ENCODE results near the gene C16orf96.

DNA sequence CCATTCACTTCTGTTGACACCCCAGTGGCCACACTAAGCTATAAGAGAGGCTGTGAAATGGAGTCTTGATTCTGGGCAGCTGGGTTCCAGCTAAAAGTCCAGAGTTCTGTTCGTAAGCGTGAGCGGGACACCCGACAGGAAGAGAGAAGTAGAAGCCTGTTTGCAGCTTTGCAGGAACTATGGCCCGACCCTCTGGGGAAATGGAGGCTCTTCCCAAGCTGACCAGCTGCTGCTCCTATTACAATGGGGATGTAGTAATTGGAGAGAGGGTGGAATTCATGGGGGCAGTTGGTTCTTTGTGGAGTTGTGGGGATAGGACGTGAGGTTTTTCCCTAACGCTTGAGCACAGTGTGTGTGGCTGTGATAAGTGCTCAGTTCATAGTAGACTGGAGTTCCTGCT is 30.2 kb downstream of the C16orf96 start:
- no peak for TF ChIP-seq YY1 (IDR thresholded peaks at IDR 0.05; ENCODE audit: low read depth)
- TF ChIP-seq TAF1 (IDR thresholded peaks at IDR 0.05; ENCODE audit: low read depth) = no peak
- TF ChIP-seq RAD21 (IDR thresholded peaks at IDR 0.05; ENCODE audit: low read depth) = no peak
- no peak for TF ChIP-seq CEBPB (IDR thresholded peaks at IDR 0.05)
- TF ChIP-seq FOXM1 (IDR thresholded peaks at IDR 0.05; ENCODE audit: borderline replicate concordance, low read depth) = no peak
- no peak for TF ChIP-seq TCF12 (IDR thresholded peaks at IDR 0.05; ENCODE audit: low read depth)
- TF ChIP-seq MAX (IDR thresholded peaks at IDR 0.05) = no peak
- no peak for TF ChIP-seq EP300 (IDR thresholded peaks at IDR 0.05; ENCODE audit: borderline replicate concordance)
- TF ChIP-seq CREB1 (IDR thresholded peaks at IDR 0.05; ENCODE audit: low read depth) = no peak
- TF ChIP-seq ZBTB7A (IDR thresholded peaks at IDR 0.05; ENCODE audit: low read depth) = no peak
- TF ChIP-seq USF1 (IDR thresholded peaks at IDR 0.05) = no peak
- TF ChIP-seq TEAD4 (IDR thresholded peaks at IDR 0.05) = no peak
- no peak for TF ChIP-seq REST (IDR thresholded peaks at IDR 0.05; ENCODE audit: low read depth)
